GM06990 (cell line): ENCODE results near the gene PAPPA.

ENCODE experiments used
- DNase-seq: peaks from one replicate; pipeline ENCODE4 v3.0.0-alpha.2; 2011; ENCODE audit not compliant: insufficient read length; ENCODE audit errors: extremely low read depth
- H3K27me3 ChIP-seq: replicated peaks from 2 replicates; pipeline ENCODE4 v1.6.0; 2011; ENCODE audit warnings: low read length; ENCODE audit not compliant: control insufficient read depth, insufficient read depth
- H3K36me3 ChIP-seq: 2 replicates; pipeline ENCODE4 v1.5.1; 2011; ENCODE audit warnings: low read length; ENCODE audit not compliant: control insufficient read depth, insufficient read depth
- H3K4me3 ChIP-seq: replicated peaks from 2 replicates; pipeline ENCODE4 v1.5.1; 2011; ENCODE audit warnings: low read depth, mild to moderate bottlenecking, control low read depth, low read length
- TF ChIP-seq, protein P1 (sequence below): IDR thresholded peaks from 2 replicates; pipeline ENCODE4 v1.5.1; 2011; ENCODE audit warnings: low read length, control low read depth, mild to moderate bottlenecking, inconsistent platforms; ENCODE audit not compliant: insufficient read depth, poor library complexity, severe bottlenecking

The PAPPA gene

DNA sequence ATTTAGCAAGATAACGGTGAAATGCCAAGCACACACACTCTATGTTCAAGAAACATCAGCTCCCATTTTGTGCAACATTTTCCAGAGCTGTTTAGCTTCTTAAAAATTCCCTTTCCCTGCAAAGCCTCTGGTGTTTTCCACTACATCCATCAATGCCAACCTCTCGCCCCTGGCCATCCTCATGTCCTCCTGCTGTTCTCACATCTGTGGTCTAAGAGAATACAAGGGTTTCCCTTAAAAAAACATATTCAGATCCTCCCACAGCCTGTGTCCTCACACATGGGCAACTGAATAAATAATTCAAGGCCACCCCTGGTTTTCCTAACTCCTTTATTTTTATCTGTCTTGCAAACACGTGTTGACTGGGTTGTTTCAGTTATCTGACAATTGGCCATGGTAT, 70.3 kb downstream of the PAPPA start:
- no peak for DNase-seq
- TF ChIP-seq, protein P1, sequence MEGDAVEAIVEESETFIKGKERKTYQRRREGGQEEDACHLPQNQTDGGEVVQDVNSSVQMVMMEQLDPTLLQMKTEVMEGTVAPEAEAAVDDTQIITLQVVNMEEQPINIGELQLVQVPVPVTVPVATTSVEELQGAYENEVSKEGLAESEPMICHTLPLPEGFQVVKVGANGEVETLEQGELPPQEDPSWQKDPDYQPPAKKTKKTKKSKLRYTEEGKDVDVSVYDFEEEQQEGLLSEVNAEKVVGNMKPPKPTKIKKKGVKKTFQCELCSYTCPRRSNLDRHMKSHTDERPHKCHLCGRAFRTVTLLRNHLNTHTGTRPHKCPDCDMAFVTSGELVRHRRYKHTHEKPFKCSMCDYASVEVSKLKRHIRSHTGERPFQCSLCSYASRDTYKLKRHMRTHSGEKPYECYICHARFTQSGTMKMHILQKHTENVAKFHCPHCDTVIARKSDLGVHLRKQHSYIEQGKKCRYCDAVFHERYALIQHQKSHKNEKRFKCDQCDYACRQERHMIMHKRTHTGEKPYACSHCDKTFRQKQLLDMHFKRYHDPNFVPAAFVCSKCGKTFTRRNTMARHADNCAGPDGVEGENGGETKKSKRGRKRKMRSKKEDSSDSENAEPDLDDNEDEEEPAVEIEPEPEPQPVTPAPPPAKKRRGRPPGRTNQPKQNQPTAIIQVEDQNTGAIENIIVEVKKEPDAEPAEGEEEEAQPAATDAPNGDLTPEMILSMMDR = no peak
- Histone ChIP-seq H3K36me3 (no peaks in the 10 kb centered on the region), H3K4me3 (no peak overlapping the region), H3K27me3 (no peaks in the 10 kb centered on the region)

DNA sequence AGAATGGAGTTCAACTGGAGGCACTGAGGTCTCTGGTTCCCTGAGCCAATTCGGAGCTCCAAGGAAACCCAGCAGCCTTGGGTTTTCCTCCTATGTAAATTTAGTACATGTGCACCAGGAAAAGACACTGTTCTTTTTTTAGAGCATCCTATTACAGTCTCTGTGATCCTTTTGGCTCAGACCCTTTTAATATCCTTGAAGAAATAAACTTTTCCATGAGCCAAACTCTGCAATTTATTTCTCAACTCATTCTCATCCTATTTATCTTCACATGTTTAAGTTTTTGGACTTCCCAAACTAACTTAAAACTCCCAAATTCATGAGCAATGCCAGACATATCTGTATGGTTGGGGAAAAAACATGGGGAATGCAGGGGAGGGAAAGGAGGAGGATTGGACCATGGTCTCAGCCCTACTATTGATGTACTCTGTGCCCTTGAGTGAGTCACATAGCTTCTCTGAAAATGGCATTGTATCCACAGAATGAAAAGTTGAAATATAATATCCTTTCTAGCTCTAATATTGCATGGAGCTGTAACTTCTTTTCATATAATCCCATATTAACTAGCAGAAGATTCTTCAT, 76.6 kb downstream of the PAPPA start:
- Histone ChIP-seq H3K36me3 (no peaks in the 10 kb centered on the region), H3K27me3 (no peaks in the 10 kb centered on the region; the same call in 1 of the 2 replicates), H3K4me3 (no peak overlapping the region)
- TF ChIP-seq, protein P1 = no peak
- DNase-seq = no peak

DNA sequence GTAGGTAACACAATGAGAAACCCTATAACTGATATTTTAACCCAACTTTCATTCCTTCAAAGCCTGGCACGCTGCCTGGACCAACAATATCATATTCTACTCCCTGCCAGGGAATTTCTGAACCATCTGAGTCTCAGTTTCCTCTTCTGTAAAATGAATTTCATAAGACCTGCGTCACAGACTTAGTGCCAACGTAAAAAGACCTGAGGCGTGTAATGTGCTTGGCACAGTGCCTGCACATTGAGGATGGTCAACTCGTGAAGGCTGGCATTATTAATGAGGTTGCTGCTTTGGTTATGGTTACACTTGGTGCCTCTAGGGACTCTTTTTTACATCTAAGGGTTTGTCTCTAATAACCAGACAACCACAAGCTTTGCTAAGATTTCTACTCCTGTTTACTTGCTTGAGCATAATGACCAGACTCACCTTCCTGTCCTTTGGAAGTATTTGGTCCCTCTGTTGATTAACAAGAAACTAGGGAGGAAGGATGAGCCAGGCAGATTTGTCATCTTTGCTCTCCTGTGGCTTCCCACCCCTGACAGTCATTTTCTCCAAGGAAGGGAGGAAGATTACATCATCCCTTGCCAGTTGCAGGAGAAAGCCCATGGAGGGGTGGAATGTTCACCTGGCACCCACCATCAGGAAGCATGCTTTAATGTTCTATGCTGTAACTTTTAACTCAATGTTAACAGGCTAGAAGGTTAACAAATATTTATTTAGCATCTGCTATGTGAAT, 79.0 kb downstream of the PAPPA start:
- Histone ChIP-seq H3K4me3 (no peak overlapping the region), H3K27me3 (no peaks in the 10 kb centered on the region; the same call in 1 of the 2 replicates), H3K36me3 (no peaks in the 10 kb centered on the region)
- TF ChIP-seq, protein P1 = no peak
- no peak for DNase-seq

DNA sequence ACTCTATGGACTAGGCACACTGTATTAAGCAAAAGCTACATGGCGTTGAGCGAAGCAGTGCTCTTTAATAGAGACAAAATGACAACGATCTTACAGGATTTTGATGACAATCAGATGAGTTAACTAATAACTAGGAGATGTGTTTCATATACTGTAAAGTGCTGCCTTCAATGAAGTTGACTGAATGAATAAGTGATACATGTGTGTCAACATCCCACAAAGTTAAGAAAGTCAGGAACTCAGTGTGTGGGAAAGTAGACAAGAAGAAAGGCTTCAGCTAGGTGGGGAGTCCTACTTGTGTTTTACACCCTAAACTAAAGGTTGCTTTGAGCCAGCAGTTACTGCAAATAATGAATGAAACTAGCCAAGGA, 79.6 kb downstream of the PAPPA start:
- DNase-seq = no peak
- no peaks in the 10 kb centered on the region; the same call in 1 of the 2 replicates for H3K27me3 ChIP-seq
- no peak overlapping the region for H3K4me3 ChIP-seq
- TF ChIP-seq, protein P1 = no peak
- H3K36me3 ChIP-seq = no peaks in the 10 kb centered on the region

DNA sequence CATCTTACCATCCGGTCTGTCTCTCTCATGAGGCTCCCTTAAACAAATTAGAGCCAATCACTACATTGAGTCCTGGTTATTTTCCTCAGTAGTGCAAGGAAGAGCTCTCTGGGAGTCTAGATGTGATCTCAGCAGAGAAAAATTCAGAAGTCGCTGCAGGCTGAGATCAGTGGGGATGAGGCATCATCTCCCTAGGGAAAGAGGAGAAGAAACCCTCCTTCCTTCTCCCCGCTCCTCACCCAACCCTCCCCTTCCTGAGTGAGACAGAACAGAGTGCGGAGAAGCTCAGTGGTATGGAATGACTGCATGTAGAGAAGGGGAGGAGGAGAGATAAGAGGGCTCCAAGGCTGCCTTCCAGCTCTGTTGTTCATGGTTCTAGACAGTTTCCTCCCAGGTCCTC, 80.5 kb downstream of the PAPPA start:
- no peak overlapping the region for H3K4me3 ChIP-seq
- no peak for DNase-seq
- H3K27me3 ChIP-seq = no peaks in the 10 kb centered on the region; the same call in 1 of the 2 replicates
- H3K36me3 ChIP-seq = no peaks in the 10 kb centered on the region
- TF ChIP-seq, protein P1 = no peak
